ENCODE data around the gene AKIRIN1.
"Not testable (repeated sequence)": the region's sequence is repeated elsewhere in the genome, so short reads cannot be mapped to it uniquely, and the experiment has no call there.

AKIRIN1 gene

GRCh38 chr1:39046613-39047210, 55.6 kb downstream of the AKIRIN1 start:
- DNase-seq = no peak

DNA sequence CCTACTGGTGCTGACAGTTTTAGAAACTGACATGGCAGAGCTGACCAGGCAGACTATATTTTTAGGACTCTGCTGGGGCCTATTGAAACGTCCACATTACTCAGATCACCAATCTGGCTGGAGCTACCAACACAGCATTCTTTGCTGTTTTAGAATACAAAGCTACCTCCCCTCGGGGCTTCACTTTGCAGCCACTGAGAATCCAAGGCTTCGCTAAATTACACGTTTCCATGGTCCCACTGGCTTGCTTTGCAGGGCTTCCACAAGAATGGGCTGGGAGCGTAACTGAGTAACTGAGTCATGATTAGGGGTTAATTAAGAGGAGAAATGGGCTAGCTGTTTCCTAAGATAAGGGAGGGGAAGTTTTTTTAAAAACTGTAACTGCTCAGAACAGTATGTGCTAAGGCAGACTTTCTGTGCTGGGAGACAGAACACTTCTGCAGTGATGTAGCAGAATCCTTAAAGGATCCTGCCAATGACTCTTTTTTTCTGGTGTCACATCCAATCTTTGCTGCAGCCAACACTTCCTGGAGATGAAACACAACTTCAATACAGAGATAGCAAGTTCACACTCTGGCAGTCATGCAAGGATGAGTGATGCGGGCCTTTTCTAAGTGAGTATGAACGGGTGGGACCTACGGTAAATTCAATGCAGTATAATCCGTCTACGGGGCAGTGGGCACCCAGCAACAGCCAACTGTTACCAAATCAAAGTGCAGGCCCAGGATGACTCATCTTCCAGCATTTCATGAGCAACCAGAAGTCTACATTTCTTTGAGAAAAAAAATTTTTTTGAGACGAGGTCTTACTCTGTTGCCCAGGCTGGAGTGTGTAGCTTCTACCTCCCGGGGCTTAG, 56.5 kb downstream of the AKIRIN1 start:
- no peak for DNase-seq

- DNase-seq = no peak
These were observed 57.8 kb downstream of the AKIRIN1 start for GRCh38 chr1:39048745-39049370.

DNA sequence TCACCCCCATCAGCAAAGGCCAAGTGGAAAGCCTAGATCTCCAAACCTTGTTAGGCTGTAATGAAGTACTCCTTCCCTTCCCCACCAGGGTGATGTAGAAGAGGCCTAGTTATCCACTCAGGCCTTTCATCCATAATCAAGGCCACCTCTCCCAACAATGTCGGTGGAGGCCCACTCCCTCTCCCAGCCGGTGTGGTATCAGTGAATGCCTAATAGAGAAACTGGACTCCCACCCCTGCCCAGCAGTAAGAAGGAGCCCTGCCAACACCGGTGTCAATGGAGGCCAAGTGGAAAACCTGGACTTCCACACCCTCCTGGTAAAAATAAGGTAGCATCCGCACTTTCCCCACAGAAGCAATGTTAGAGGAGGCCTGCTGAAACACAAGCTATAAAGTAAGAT, 58.9 kb downstream of the AKIRIN1 start:
- DNase-seq = no peak

GRCh38 chr1:39051193-39051850, 60.2 kb downstream of the AKIRIN1 start:
- not testable (repeated sequence) for DNase-seq

DNA sequence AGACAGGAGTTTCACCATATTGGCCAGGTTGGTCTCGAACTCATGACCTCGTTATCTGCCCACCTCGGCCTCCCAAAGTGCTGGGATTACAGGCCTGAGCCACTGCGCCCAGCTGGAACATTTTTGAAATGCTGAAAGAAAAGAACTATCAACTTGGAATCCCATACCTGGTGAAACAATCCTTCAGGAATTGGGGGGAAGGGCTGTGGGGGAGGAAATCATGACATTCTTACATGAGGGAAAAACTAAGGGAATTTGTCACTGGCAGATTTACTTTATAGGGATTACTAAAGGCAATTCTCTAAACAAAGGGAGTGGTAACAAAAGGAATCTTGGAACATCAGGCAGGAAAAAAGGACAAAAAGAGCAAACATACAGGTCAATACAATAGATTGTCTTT, 60.9 kb downstream of the AKIRIN1 start:
- no peak for DNase-seq

DNA sequence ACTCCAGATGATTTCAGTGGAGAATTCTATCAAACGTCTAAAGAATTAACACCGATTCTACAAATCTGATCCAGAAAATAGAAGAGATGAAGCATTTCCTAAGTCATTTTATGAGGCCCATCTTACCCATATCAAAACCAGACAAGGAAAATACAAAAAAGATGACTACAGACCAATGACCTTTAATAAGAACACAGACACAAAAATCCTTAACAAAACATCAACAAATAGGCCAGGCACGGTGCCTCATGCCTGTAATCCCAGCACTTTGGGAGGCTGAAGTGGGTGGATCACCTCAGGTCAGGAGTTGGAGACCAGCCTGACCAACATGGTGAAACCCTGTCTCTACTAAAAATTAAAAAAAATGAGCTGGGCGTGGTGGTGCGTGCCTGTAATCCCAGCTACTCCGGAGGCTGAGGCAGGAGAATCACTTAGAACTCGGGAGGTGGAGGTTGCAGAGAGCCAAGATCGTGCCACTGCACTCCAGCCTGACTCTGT, 64.2 kb downstream of the AKIRIN1 start:
- not testable (repeated sequence) for DNase-seq

Data from activated CD4-positive, alpha-beta T cell treated with anti-CD3 and anti-CD28 coated beads for 1 hour (primary cell).